GM12864 (cell line): Measurements from ENCODE around the gene METTL4.

Experiments used
- DNase-seq: peaks from one replicate; pipeline ENCODE4 v3.0.0-alpha.2; 2011; ENCODE audit warnings: low read depth
- H3K4me3 ChIP-seq: 2 replicates; pipeline ENCODE4 v1.5.1; 2011; ENCODE audit warnings: mild to moderate bottlenecking, low read depth, low read length, control low read depth
- TF ChIP-seq, protein P1 (sequence below): IDR thresholded peaks from 2 replicates; pipeline ENCODE4 v1.5.1; 2011; ENCODE audit warnings: low read depth, mild to moderate bottlenecking, moderate library complexity, low read length, control low read depth, inconsistent platforms; ENCODE audit errors: missing control alignments

METTL4 gene

DNA sequence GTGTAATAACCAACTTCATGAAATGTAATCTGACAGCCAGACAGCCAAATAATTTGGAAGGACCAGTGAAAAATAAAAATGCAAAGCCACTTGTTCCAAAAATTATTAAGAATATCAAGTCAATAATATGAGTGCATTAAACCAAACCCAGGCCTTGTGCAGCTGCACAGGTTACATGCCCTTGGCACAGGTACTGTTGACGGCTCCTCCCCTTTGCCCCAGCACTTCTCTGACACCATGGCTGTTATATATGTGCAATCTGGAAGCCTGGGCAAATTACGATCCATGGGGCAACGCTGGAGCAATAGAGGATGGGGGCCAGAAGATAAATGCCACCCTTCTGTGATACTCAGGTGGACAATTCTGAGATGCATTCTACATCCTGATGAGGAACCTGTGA, 68.9 kb downstream of the METTL4 start:
- TF ChIP-seq, protein P1, sequence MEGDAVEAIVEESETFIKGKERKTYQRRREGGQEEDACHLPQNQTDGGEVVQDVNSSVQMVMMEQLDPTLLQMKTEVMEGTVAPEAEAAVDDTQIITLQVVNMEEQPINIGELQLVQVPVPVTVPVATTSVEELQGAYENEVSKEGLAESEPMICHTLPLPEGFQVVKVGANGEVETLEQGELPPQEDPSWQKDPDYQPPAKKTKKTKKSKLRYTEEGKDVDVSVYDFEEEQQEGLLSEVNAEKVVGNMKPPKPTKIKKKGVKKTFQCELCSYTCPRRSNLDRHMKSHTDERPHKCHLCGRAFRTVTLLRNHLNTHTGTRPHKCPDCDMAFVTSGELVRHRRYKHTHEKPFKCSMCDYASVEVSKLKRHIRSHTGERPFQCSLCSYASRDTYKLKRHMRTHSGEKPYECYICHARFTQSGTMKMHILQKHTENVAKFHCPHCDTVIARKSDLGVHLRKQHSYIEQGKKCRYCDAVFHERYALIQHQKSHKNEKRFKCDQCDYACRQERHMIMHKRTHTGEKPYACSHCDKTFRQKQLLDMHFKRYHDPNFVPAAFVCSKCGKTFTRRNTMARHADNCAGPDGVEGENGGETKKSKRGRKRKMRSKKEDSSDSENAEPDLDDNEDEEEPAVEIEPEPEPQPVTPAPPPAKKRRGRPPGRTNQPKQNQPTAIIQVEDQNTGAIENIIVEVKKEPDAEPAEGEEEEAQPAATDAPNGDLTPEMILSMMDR: no peak
- no peak overlapping the region for H3K4me3 ChIP-seq
- no peak for DNase-seq

DNA sequence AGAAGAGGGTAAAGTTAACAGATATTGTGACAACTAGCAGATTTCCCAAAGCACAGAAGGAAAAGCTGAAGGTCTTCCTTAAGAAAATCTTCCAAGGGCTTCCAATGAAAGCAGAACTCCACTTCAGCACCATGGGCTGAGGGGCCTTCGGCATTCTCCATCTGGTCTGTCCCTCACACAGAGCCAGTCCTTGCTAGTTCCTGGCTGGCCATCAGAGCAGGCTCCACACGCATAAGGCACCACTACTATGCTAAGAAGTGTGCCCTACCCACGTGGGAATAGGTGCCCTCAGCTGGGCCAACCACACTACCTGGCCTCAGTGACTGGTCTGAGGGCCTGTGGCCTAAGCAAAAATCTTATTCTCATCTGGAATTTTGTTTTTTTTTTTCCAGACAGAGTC, 73.5 kb downstream of the METTL4 start:
- no peak overlapping the region for H3K4me3 ChIP-seq
- DNase-seq: no peak
- TF ChIP-seq, protein P1: no peak

DNA sequence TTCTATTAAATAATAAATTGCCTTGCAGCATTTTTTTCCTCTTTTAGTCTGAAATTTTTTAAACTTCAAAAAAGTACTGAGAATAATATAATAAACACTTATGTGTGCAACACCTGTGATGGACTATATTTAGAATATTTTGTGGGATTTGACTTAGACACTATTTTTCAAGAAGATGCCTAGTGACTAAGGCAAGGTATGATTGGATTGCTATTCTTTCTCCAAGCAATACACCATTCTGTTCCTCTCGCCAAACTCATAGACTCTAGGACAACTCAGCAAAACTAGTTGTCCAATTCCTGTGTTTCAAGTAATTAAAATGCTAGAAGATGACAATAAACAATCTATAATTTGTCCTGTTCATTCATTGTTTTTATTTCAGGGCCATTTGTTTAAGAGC, 75.9 kb downstream of the METTL4 start:
- DNase-seq: no peak
- no peak overlapping the region for H3K4me3 ChIP-seq

DNA sequence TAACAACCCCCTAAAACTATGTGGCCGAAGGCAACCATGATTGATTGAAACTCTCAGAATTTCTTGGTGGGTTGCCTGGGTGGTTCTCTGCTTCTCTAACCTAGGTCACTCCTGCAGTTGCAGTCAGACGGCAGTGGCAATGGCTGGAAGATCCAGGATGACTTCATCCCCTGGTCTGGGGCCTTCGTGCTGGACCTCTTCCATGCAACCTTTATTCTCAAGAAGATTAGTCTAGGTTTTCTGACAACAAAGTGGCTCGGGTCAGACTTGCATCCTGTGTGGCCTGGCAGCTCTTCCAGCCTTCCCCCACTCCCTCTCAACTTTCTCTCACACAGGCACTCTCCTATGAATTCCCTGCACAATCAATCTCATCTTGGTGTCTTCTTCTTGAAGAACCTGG, 76.4 kb downstream of the METTL4 start:
- no peak for DNase-seq
- H3K4me3 ChIP-seq: no peak overlapping the region
- TF ChIP-seq, protein P1: no peak

More for the DNA sequence above, 75.9 kb downstream of the METTL4 start:
- TF ChIP-seq, protein P1: no peak
